A549 (cell line): ENCODE measurements around the gene LOC101059915.

ENCODE experiments used
- CHD4 ChIP-seq: fragments of 200-600 bp; sonication (generic); IDR thresholded peaks from 2 replicates; pipeline ENCODE4 v1.6.1; 2016; ENCODE audit warnings: antibody characterized with exemption, mild to moderate bottlenecking, borderline replicate concordance
- HEYL ChIP-seq: fragments of 250-450 bp; sonication (Bioruptor Pico); IDR thresholded peaks from 2 replicates; pipeline ENCODE4 v1.8.0; 2021; ENCODE audit warnings: mild to moderate bottlenecking, moderate library complexity
- JUN ChIP-seq, 2 experiments: fragments of >200 bp; sonication (Bioruptor Twin); formaldehyde crosslinking; IDR thresholded peaks; 2 replicates in 1 of 2; 3 replicates in 1 of 2; pipeline ENCODE4 v1.6.1; 2016 to 2017
- MAFK ChIP-seq: fragments of 450-650 bp; IDR thresholded peaks from 2 replicates; pipeline ENCODE4 v1.6.1; 2014; ENCODE audit not compliant: partially characterized antibody
- RFX5 ChIP-seq: fragments of 450-650 bp; IDR thresholded peaks from 2 replicates; pipeline ENCODE4 v1.7.1; 2014; ENCODE audit warnings: antibody characterized with exemption, mild to moderate bottlenecking, moderate library complexity
- TF ChIP-seq, protein P1 (sequence below): fragments of >200 bp; sonication (Bioruptor Twin); formaldehyde crosslinking; IDR thresholded peaks from 3 replicates; pipeline ENCODE4 v1.5.1; 2016

DNA sequence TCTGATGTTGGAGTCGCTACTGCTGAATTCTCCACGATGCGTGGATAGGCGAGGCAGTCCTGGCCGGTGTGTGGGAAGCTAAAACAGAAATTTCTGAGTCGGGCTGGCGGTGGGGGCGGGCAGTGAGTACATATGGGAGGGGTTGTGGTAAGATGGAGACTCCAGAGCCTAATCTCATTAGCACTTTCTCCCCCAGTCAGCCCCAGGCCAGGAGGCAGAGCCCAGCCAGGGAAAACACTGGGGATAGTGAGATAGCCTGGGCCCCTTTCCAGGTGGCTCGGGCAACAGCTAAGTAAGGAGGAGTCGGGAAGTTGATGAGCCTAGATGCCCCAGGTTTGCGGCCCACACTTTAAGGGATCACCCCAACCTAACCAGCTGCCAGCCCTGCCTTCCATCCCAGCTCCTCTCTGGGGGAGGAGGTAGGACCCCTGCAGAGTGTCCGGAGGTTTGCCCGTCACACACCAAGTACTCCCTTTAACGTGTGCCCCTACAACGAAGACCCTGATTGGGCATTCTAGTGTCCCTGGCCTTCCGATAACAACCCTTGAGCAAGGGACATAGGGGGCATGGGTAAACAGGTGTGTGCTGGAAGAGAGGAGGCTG is 2.4 kb upstream of the LOC101059915 start:
- TF ChIP-seq RFX5, result no peak
- TF ChIP-seq CHD4, result no peak
- no peak for TF ChIP-seq MAFK
- TF ChIP-seq, protein P1, sequence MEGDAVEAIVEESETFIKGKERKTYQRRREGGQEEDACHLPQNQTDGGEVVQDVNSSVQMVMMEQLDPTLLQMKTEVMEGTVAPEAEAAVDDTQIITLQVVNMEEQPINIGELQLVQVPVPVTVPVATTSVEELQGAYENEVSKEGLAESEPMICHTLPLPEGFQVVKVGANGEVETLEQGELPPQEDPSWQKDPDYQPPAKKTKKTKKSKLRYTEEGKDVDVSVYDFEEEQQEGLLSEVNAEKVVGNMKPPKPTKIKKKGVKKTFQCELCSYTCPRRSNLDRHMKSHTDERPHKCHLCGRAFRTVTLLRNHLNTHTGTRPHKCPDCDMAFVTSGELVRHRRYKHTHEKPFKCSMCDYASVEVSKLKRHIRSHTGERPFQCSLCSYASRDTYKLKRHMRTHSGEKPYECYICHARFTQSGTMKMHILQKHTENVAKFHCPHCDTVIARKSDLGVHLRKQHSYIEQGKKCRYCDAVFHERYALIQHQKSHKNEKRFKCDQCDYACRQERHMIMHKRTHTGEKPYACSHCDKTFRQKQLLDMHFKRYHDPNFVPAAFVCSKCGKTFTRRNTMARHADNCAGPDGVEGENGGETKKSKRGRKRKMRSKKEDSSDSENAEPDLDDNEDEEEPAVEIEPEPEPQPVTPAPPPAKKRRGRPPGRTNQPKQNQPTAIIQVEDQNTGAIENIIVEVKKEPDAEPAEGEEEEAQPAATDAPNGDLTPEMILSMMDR, result no peak
- TF ChIP-seq JUN (IDR thresholded peaks at IDR 0.05), result no peak
- TF ChIP-seq HEYL (CRISPR knock-in tag), result no peak
